Skeletal muscle tissue (tissue), 4 donors: ENCODE data around the gene MAP2K6. TPM values are rescaled to one million over a fixed set of nuclear protein-coding genes. Genes with fewer than 3 reads are reported as not detected.

Experiments used
- H3K27ac ChIP-seq: one replicate; pipeline ENCODE4 v1.7.0; 2013; ENCODE audit warnings: mild to moderate bottlenecking, low read depth, low read length, inconsistent platforms
- H3K27me3 ChIP-seq, 3 donors: one replicate each; pipeline ENCODE4 v1.7.0; 2013; ENCODE audit warnings: low read length in 3 of 3; ENCODE audit not compliant: control insufficient read depth in 3 of 3, insufficient read depth in 3 of 3
- H3K36me3 ChIP-seq, 3 donors: one replicate each; pipeline ENCODE4 v1.7.0; 2013; ENCODE audit warnings: low read length in 3 of 3; ENCODE audit not compliant: control insufficient read depth in 3 of 3, insufficient read depth in 3 of 3
- H3K4me1 ChIP-seq, 3 donors: one replicate each; pipeline ENCODE4 v1.7.0; 2013; ENCODE audit warnings: low read length in 3 of 3, mild to moderate bottlenecking in 3 of 3; ENCODE audit not compliant: control insufficient read depth in 3 of 3, insufficient read depth in 3 of 3
- H3K4me3 ChIP-seq, 3 donors: one replicate each; pipeline ENCODE4 v1.7.0; 2013; ENCODE audit warnings: low read length in 3 of 3
- H3K9ac ChIP-seq, 3 donors: one replicate each; pipeline ENCODE4 v1.7.0; 2013; ENCODE audit warnings: low read length in 3 of 3, mild to moderate bottlenecking in 3 of 3, moderate library complexity in 2 of 3, low read depth in 1 of 3
- H3K9me3 ChIP-seq, 3 donors: one replicate each; pipeline ENCODE4 v1.7.0; 2013; ENCODE audit warnings: low read length in 3 of 3; ENCODE audit not compliant: control insufficient read depth in 3 of 3
- total RNA-seq: library from RNA; depleted of rRNA; stranded (reverse); fragments of >200 nt; gene quantifications from one replicate; pipeline ENCODE4 v1.2.3, GENCODE V29; 2014
- donor health status: Osteomylitis.

MAP2K6 gene
- total RNA-seq, 1 donor from 2014 or later, result 13.6 TPM

DNA sequence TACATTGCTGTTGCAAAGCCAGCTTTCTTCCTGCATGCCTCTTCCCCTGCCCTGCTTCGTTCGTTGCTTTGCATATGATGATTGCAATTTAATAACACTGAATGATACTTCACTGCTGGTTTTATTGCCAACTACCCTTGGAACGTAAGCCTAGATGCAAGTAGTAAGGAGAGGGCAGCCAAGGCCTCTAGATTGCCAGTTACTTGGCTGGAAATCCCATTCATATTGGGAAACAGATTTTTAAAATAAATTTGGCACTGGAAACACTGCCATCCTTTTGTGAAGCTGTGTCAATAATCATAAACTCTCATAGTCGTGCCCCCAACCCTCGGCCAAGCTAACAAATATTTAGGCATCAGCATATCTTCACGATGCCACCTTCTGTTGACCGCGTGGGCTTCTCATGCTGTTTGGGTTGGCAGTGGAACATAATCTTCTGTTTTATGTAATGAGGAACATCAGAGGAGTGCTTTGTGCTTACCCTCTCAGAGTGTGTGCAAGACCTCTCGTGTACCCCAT lies 86.5 kb downstream of the MAP2K6 start:
- no peaks in the 10 kb centered on the region for H3K9me3 ChIP-seq
- H3K4me3 ChIP-seq, result peak overlapping the region; percentile 41 to 66 (median 52)
- peak overlapping the region; percentile 24 to 77 (median 67) for H3K9ac ChIP-seq
- peaks cover 35 to 48% (median 38%) of the 10 kb centered on the region in 3 donors for H3K4me1 ChIP-seq
- H3K36me3 ChIP-seq, result no peaks in the 10 kb centered on the region
- no peaks in the 10 kb centered on the region for H3K27me3 ChIP-seq
- H3K27ac ChIP-seq, result peak overlapping the region; percentile 64

GRCh38 chr17:69501591-69502468 lies 87.3 kb downstream of the MAP2K6 start:
- H3K4me1 ChIP-seq, result peaks cover 37 to 49% (median 39%) of the 10 kb centered on the region in 3 donors
- peak overlapping the region; percentile 64 for H3K27ac ChIP-seq
- H3K4me3 ChIP-seq, result peak overlapping the region; percentile 16 to 66 (median 64)
- no peaks in the 10 kb centered on the region for H3K36me3 ChIP-seq
- no peaks in the 10 kb centered on the region for H3K9me3 ChIP-seq
- H3K9ac ChIP-seq, result peak overlapping the region; percentile 24 to 77 (median 67)
- H3K27me3 ChIP-seq, result no peaks in the 10 kb centered on the region

DNA sequence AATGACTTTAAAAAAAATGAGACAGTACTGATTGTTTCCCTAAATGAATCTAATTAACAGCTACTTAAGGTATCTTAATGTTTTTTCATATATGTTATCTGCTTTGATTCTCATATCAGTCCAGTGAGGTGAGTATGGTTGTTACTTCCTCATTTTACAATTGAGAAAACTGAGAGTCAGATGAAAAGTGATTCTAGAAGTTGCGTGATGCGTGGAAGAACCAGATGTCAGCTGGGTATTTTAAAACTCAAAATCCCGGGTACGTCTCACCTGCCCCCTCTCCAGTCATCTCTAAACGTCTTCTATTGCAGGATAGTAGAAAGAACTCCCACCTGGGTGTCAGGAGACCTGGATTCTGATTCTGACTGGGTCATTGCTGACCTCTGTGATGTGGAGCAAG lies 89.2 kb downstream of the MAP2K6 start:
- no peaks in the 10 kb centered on the region for H3K9me3 ChIP-seq
- no peaks in the 10 kb centered on the region for H3K27me3 ChIP-seq
- peaks cover 34 to 46% (median 34%) of the 10 kb centered on the region in 3 donors for H3K4me1 ChIP-seq
- no peaks in the 10 kb centered on the region for H3K36me3 ChIP-seq
- H3K9ac ChIP-seq, result no peak overlapping the region
- H3K27ac ChIP-seq, result no peak overlapping the region
- no peak overlapping the region for H3K4me3 ChIP-seq

DNA sequence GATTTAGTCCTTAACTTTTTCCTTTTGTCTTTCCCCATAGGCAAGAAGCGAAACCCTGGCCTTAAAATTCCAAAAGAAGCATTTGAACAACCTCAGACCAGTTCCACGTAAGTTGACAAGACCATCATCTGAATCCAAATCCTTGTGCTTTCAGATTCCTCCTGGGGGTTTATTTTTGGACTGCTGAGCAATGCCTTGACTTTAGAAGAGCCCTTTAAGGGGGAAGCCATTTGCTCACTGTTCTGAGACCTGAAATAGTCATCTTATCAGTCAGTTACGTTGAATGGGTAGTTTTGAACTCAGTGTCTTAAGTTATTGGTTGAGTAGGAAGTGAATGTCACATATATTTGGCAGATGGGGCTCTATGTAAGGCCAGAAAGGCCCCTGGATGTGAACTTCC lies 91.2 kb downstream of the MAP2K6 start:
- Histone ChIP-seq H3K4me1 (peaks cover 24 to 36% (median 26%) of the 10 kb centered on the region in 3 donors), H3K27me3 (no peaks in the 10 kb centered on the region), H3K9me3 (no peaks in the 10 kb centered on the region), H3K27ac (peak overlapping the region; percentile 66), H3K36me3 (no peaks in the 10 kb centered on the region), H3K9ac (no peak overlapping the region), H3K4me3 (no peak overlapping the region)

- no peaks in the 10 kb centered on the region for H3K9me3 ChIP-seq
- H3K9ac ChIP-seq, result no peak overlapping the region
- no peaks in the 10 kb centered on the region for H3K27me3 ChIP-seq
- peaks cover 17 to 29% (median 21%) of the 10 kb centered on the region in 3 donors for H3K4me1 ChIP-seq
- peak overlapping the region; percentile 66 for H3K27ac ChIP-seq
- H3K36me3 ChIP-seq, result no peaks in the 10 kb centered on the region
- H3K4me3 ChIP-seq, result no peak overlapping the region
Measured at GRCh38 chr17:69506489-69506888, 92.0 kb downstream of the MAP2K6 start.

GRCh38 chr17:69508814-69509213 lies 94.3 kb downstream of the MAP2K6 start:
- H3K36me3 ChIP-seq, result no peaks in the 10 kb centered on the region
- no peak overlapping the region for H3K9ac ChIP-seq
- H3K4me1 ChIP-seq, result peaks cover 8 to 19% (median 9%) of the 10 kb centered on the region in 3 donors
- H3K27me3 ChIP-seq, result no peaks in the 10 kb centered on the region
- no peak overlapping the region for H3K27ac ChIP-seq
- H3K4me3 ChIP-seq, result no peak overlapping the region
- H3K9me3 ChIP-seq, result no peaks in the 10 kb centered on the region

- Histone ChIP-seq H3K9me3 (no peaks in the 10 kb centered on the region), H3K4me1 (peaks cover 0 to 4% (median 0%) of the 10 kb centered on the region in 3 donors), H3K9ac (no peak overlapping the region), H3K4me3 (no peak overlapping the region), H3K36me3 (no peaks in the 10 kb centered on the region), H3K27me3 (no peaks in the 10 kb centered on the region), H3K27ac (no peak overlapping the region)
Measured at GRCh38 chr17:69511250-69511649, 96.8 kb downstream of the MAP2K6 start.

DNA sequence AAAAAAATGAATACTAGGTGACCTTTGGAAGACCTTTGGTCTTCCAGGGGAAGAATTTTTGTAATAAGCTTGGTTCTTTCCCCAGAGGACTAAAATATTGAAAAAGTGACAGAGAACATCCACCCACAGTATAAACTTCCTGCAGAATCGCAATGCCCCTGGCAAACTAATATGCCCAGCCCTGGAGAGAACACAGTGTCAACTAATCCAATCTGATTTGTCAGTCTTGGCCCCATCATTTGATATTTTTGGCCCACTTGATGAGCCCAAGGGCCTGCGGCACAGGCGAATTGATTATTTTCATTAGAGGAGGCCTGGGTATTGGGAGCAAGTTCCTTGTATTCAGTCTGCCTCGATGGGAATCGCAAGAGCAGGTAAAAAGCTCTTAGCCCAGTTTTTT lies 98.4 kb downstream of the MAP2K6 start:
- Histone ChIP-seq H3K9ac (peak overlapping the region in 1 of 3 donors; percentile 35), H3K4me1 (peaks cover 0 to 4% (median 0%) of the 10 kb centered on the region in 3 donors), H3K9me3 (no peaks in the 10 kb centered on the region), H3K36me3 (peaks cover 3 to 5% (median 5%) of the 10 kb centered on the region in 3 donors), H3K27ac (no peak overlapping the region), H3K4me3 (no peak overlapping the region), H3K27me3 (no peaks in the 10 kb centered on the region)

DNA sequence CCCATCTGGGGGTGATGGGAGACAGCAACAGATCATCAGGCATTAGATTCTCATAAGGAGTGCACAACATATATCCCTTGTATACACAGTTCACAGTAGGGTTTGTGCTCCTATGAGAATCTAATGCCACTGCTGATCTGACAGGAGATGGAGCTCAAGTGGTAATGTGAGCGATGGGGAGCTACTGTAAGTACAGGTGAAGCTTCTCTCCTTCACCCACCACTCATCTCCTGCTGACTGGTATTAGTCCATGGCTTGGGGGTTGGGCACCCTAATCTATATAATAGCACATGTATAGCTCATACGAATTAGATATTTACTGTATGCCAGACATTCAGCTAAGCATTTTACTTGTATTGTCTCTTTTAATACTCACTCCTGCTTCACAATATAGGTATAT lies 101.7 kb downstream of the MAP2K6 start:
- peaks cover 5 to 25% (median 15%) of the 10 kb centered on the region in 3 donors for H3K36me3 ChIP-seq
- peaks cover 0 to 4% (median 0%) of the 10 kb centered on the region in 3 donors for H3K4me1 ChIP-seq
- no peak overlapping the region for H3K27ac ChIP-seq
- no peaks in the 10 kb centered on the region for H3K27me3 ChIP-seq
- no peaks in the 10 kb centered on the region for H3K9me3 ChIP-seq
- H3K4me3 ChIP-seq, result no peak overlapping the region
- H3K9ac ChIP-seq, result no peak overlapping the region

GRCh38 chr17:69516911-69517310 lies 102.4 kb downstream of the MAP2K6 start:
- H3K4me1 ChIP-seq, result peaks cover 0 to 4% (median 0%) of the 10 kb centered on the region in 3 donors
- no peak overlapping the region for H3K9ac ChIP-seq
- peaks cover 5 to 26% (median 18%) of the 10 kb centered on the region in 3 donors for H3K36me3 ChIP-seq
- H3K4me3 ChIP-seq, result no peak overlapping the region
- no peaks in the 10 kb centered on the region for H3K27me3 ChIP-seq
- H3K27ac ChIP-seq, result no peak overlapping the region
- H3K9me3 ChIP-seq, result no peaks in the 10 kb centered on the region
